K562 (cell line): ENCODE results near the gene ARL6IP6. TPM values are rescaled to one million over a fixed set of nuclear protein-coding genes. Genes with fewer than 3 reads are reported as not detected.
A peak's percentile ranks its signal among the peaks of the same experiment; 100 is the strongest.

Source experiments
- ADNP ChIP-seq: fragments of 200-800 bp; sonication (Bioruptor generic); IDR thresholded peaks from 2 replicates; pipeline ENCODE4 v1.6.1; 2016; ENCODE audit warnings: missing genetic modification characterization, missing compliant biosample characterization
- CBX8 ChIP-seq: fragments of 200-600 bp; sonication (generic); IDR thresholded peaks from 2 replicates; pipeline ENCODE4 v1.6.1; 2012; ENCODE audit warnings: borderline replicate concordance, mixed run types, low read depth, mild to moderate bottlenecking, moderate library complexity, mixed read lengths, low read length, control low read depth, inconsistent platforms; ENCODE audit not compliant: poor library complexity, severe bottlenecking; ENCODE audit errors: extremely low read depth
- KLF10 ChIP-seq: fragments of 250-450 bp; sonication (Bioruptor Pico); IDR thresholded peaks from 2 replicates; pipeline ENCODE4 v1.6.1; 2021; ENCODE audit warnings: matching md5 sums
- MYC ChIP-seq, 2 experiments: fragments of 250-450 bp in 1 of 2; sonication (Bioruptor Pico) in 1 of 2; IDR thresholded peaks; 2 replicates each; pipeline versions ENCODE4 v1.5.1 to v1.6.1; 2012 to 2021; ENCODE audit warnings: low read depth in 2 of 2, borderline replicate concordance in 1 of 2, improper control_type of control experiment in 1 of 2, low read length in 1 of 2, mild to moderate bottlenecking in 1 of 2, moderate library complexity in 1 of 2
- NFATC3 ChIP-seq: fragments of 450-650 bp; IDR thresholded peaks from 2 replicates; pipeline ENCODE4 v1.6.1; 2017; ENCODE audit warnings: mild to moderate bottlenecking
- RBM17 ChIP-seq: fragments of 200-400 bp; formaldehyde crosslinking; IDR thresholded peaks from 2 replicates; pipeline ENCODE4 v1.6.1; 2017; ENCODE audit warnings: low read depth, mild to moderate bottlenecking, low read length, borderline replicate concordance
- SMAD3 ChIP-seq: fragments of 450-650 bp; formaldehyde crosslinking; conservative IDR thresholded peaks from 2 replicates; pipeline ENCODE4 v1.4.0; 2020; ENCODE audit warnings: mild to moderate bottlenecking
- TAF7 ChIP-seq: fragments of 450-650 bp; IDR thresholded peaks from 2 replicates; pipeline ENCODE4 v1.6.1; 2016; ENCODE audit warnings: missing genetic modification characterization, missing compliant biosample characterization
- TEAD2 ChIP-seq: fragments of 450-650 bp; IDR thresholded peaks from 2 replicates; pipeline ENCODE4 v1.6.1; 2016; ENCODE audit warnings: missing genetic modification characterization, control low read depth, missing compliant biosample characterization
- ZKSCAN3 ChIP-seq: fragments of 250-450 bp; sonication (Bioruptor Pico); IDR thresholded peaks from 2 replicates; pipeline ENCODE4 v1.4.0; 2020
- ZNF586 ChIP-seq: fragments of 450-650 bp; formaldehyde crosslinking; conservative IDR thresholded peaks from 2 replicates; pipeline ENCODE4 v1.4.0; 2020; ENCODE audit warnings: mild to moderate bottlenecking, moderate library complexity
- polyA plus RNA-seq, 8 experiments: library from polyadenylated mRNA; depleted of rRNA in 4 of 8; stranded (reverse) in 5 of 8; unstranded in 3 of 8; fragments of >200 nt; fragmentation: Nextera tagmentation in 2 of 8; fragmentation: Illumina TruSeq in 1 of 8; extraction: Ambion mirVana in 2 of 8; extraction: Trizol in 1 of 8; gene quantifications; 2 replicates each; pipeline versions ENCODE4 v1.2.1 to v1.2.3, GENCODE V29; 2011 to 2014; ENCODE audit warnings: inconsistent platforms in 1 of 8, missing spikeins in 1 of 8
- total RNA-seq, 7 experiments: library from RNA; depleted of rRNA in 6 of 7; stranded (reverse); fragments of >200 nt in 6 of 7; fragmentation: Illumina TruSeq in 2 of 7; extraction: Trizol in 2 of 7; gene quantifications; 2 replicates each; pipeline versions ENCODE4 v1.2.1 to v1.2.3, GENCODE V29; 2011 to 2021; ENCODE audit warnings: low replicate concordance in 1 of 7
- TF ChIP-seq, protein P1 (sequence below): sonication (generic); formaldehyde crosslinking; IDR thresholded peaks from 2 replicates; pipeline ENCODE4 v1.8.0; 2022; ENCODE audit warnings: mild to moderate bottlenecking, missing genetic modification reagents
- TF ChIP-seq, protein P2 (sequence below): fragments of 250-450 bp; sonication (Bioruptor Pico); IDR thresholded peaks from 2 replicates; pipeline ENCODE4 v1.8.0; 2022; ENCODE audit warnings: inconsistent platforms, mild to moderate bottlenecking, moderate library complexity, borderline replicate concordance
- TF ChIP-seq, protein P3 (sequence below): fragments of 250-450 bp; sonication (Bioruptor Pico); IDR thresholded peaks from 2 replicates; pipeline ENCODE4 v1.4.0; 2020
- TF ChIP-seq, protein P4 (sequence below): fragments of 450-650 bp; IDR thresholded peaks from 2 replicates; pipeline ENCODE4 v1.7.0; 2016; ENCODE audit warnings: borderline replicate concordance
- TF ChIP-seq, protein P5 (sequence below): fragments of 450-650 bp; IDR thresholded peaks from 2 replicates; pipeline ENCODE4 v1.6.1; 2017; ENCODE audit warnings: mild to moderate bottlenecking, moderate library complexity

The ARL6IP6 gene
- total and polyA plus RNA-seq, 9 of the 15 experiments (the other 6 are each of a cell fraction or from before 2014, with no cell fraction given), result 19.2 to 98.5 (median 36.2) TPM

DNA sequence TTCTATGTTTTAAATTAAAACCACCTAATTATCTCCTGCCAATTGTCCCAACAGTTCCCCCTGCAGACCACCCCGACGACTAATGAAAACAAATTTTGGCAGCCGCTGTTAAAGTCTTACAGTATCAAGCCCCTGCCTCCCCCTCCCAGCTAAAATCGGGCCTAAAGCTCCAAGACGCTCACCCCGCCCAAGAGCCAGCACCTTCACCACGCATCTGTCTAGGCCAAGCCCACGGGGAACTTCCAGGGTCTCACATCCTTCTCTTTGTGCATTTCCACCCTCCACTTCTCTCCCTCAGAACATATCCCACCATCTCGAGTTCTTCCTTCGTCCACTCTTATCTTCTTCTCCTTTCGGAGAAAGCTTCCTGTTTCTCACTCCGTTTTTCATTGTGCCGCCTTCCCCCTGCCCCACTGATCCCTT lies 1.6 kb upstream of the ARL6IP6 start (continued):
- no peak for TF ChIP-seq TAF7 (tag)
- TF ChIP-seq, protein P1, sequence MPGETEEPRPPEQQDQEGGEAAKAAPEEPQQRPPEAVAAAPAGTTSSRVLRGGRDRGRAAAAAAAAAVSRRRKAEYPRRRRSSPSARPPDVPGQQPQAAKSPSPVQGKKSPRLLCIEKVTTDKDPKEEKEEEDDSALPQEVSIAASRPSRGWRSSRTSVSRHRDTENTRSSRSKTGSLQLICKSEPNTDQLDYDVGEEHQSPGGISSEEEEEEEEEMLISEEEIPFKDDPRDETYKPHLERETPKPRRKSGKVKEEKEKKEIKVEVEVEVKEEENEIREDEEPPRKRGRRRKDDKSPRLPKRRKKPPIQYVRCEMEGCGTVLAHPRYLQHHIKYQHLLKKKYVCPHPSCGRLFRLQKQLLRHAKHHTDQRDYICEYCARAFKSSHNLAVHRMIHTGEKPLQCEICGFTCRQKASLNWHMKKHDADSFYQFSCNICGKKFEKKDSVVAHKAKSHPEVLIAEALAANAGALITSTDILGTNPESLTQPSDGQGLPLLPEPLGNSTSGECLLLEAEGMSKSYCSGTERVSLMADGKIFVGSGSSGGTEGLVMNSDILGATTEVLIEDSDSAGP, result no peak
- TF ChIP-seq KLF10, result no peak
- TF ChIP-seq, protein P2, sequence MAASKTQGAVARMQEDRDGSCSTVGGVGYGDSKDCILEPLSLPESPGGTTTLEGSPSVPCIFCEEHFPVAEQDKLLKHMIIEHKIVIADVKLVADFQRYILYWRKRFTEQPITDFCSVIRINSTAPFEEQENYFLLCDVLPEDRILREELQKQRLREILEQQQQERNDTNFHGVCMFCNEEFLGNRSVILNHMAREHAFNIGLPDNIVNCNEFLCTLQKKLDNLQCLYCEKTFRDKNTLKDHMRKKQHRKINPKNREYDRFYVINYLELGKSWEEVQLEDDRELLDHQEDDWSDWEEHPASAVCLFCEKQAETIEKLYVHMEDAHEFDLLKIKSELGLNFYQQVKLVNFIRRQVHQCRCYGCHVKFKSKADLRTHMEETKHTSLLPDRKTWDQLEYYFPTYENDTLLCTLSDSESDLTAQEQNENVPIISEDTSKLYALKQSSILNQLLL (CRISPR knock-in tag), result no peak
- no peak for TF ChIP-seq ZKSCAN3 (CRISPR knock-in tag)
- TF ChIP-seq ADNP (tag), result no peak
- no peak for TF ChIP-seq NFATC3
- TF ChIP-seq ZNF586 (CRISPR knock-in tag), result no peak
- no peak for TF ChIP-seq SMAD3 (CRISPR knock-in tag)
- TF ChIP-seq MYC (IDR thresholded peaks at IDR 0.05; ENCODE audit: low read depth, low read length), result no peak
- TF ChIP-seq MYC (CRISPR knock-in tag; IDR thresholded peaks at IDR 0.05; ENCODE audit: borderline replicate concordance, low read depth), result peak; percentile 78; the same call in 1 of the 2 replicates
- TF ChIP-seq CBX8, result no peak
- TF ChIP-seq TEAD2 (tag), result no peak
- TF ChIP-seq, protein P3, sequence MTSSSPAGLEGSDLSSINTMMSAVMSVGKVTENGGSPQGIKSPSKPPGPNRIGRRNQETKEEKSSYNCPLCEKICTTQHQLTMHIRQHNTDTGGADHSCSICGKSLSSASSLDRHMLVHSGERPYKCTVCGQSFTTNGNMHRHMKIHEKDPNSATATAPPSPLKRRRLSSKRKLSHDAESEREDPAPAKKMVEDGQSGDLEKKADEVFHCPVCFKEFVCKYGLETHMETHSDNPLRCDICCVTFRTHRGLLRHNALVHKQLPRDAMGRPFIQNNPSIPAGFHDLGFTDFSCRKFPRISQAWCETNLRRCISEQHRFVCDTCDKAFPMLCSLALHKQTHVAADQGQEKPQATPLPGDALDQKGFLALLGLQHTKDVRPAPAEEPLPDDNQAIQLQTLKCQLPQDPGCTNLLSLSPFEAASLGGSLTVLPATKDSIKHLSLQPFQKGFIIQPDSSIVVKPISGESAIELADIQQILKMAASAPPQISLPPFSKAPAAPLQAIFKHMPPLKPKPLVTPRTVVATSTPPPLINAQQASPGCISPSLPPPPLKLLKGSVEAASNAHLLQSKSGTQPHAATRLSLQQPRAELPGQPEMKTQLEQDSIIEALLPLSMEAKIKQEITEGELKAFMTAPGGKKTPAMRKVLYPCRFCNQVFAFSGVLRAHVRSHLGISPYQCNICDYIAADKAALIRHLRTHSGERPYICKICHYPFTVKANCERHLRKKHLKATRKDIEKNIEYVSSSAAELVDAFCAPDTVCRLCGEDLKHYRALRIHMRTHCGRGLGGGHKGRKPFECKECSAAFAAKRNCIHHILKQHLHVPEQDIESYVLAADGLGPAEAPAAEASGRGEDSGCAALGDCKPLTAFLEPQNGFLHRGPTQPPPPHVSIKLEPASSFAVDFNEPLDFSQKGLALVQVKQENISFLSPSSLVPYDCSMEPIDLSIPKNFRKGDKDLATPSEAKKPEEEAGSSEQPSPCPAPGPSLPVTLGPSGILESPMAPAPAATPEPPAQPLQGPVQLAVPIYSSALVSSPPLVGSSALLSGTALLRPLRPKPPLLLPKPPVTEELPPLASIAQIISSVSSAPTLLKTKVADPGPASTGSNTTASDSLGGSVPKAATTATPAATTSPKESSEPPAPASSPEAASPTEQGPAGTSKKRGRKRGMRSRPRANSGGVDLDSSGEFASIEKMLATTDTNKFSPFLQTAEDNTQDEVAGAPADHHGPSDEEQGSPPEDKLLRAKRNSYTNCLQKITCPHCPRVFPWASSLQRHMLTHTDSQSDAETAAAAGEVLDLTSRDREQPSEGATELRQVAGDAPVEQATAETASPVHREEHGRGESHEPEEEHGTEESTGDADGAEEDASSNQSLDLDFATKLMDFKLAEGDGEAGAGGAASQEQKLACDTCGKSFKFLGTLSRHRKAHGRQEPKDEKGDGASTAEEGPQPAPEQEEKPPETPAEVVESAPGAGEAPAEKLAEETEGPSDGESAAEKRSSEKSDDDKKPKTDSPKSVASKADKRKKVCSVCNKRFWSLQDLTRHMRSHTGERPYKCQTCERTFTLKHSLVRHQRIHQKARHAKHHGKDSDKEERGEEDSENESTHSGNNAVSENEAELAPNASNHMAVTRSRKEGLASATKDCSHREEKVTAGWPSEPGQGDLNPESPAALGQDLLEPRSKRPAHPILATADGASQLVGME (CRISPR knock-in tag), result no peak
- TF ChIP-seq, protein P4, sequence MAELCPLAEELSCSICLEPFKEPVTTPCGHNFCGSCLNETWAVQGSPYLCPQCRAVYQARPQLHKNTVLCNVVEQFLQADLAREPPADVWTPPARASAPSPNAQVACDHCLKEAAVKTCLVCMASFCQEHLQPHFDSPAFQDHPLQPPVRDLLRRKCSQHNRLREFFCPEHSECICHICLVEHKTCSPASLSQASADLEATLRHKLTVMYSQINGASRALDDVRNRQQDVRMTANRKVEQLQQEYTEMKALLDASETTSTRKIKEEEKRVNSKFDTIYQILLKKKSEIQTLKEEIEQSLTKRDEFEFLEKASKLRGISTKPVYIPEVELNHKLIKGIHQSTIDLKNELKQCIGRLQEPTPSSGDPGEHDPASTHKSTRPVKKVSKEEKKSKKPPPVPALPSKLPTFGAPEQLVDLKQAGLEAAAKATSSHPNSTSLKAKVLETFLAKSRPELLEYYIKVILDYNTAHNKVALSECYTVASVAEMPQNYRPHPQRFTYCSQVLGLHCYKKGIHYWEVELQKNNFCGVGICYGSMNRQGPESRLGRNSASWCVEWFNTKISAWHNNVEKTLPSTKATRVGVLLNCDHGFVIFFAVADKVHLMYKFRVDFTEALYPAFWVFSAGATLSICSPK, result 0 out of 2 replicates have a peak, but pooled peaks have one; percentile 37
- TF ChIP-seq, protein P5, sequence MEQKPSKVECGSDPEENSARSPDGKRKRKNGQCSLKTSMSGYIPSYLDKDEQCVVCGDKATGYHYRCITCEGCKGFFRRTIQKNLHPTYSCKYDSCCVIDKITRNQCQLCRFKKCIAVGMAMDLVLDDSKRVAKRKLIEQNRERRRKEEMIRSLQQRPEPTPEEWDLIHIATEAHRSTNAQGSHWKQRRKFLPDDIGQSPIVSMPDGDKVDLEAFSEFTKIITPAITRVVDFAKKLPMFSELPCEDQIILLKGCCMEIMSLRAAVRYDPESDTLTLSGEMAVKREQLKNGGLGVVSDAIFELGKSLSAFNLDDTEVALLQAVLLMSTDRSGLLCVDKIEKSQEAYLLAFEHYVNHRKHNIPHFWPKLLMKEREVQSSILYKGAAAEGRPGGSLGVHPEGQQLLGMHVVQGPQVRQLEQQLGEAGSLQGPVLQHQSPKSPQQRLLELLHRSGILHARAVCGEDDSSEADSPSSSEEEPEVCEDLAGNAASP, result no peak
- no peak for TF ChIP-seq RBM17
